SK-N-SH (cell line): Measurements from ENCODE around the gene CD59. TPM values are rescaled to one million over a fixed set of nuclear protein-coding genes. Genes with fewer than 3 reads are reported as not detected.

Experiments
- CTCF ChIA-PET: fragments of 300-600, 350-600 bp; formaldehyde crosslinking; extraction: SDS; loops from one replicate; lab custom pipeline; 2021; lab: Yijun Ruan, JAX
- POLR2A ChIA-PET: fragments of 350-600 bp; sonication (Branson Sonifier 250); formaldehyde crosslinking; extraction: SDS; loops from one replicate; lab custom pipeline; 2020; ENCODE audit warnings: antibody characterized with exemption, inconsistent platforms; lab: Yijun Ruan, JAX
- DNase-seq: peaks from one replicate; pipeline ENCODE4 v3.0.0; 2012
- H2AFZ ChIP-seq: fragments of 200-600 bp; sonication (generic); 2 replicates; pipeline ENCODE4 v1.8.1; 2016; ENCODE audit warnings: antibody characterized with exemption, mild to moderate bottlenecking, low read depth
- H3F3A ChIP-seq: fragments of 200-600 bp; sonication (generic); replicated peaks from 2 replicates; pipeline ENCODE3; 2016; ENCODE audit warnings: antibody characterized with exemption, mild to moderate bottlenecking; ENCODE audit not compliant: insufficient read depth
- H3K27ac ChIP-seq, 2 experiments: fragments of 200-500 bp in 1 of 2; fragments of 200-600 bp in 1 of 2; sonication (Bioruptor generic) in 1 of 2; sonication (generic), shearing (Covaris generic) in 1 of 2; 2 replicates each; pipeline versions ENCODE4 v1.5.1 to v1.6.1; 2014 to 2016; ENCODE audit warnings: low read depth in 2 of 2, inconsistent platforms in 1 of 2, low read length in 1 of 2, mild to moderate bottlenecking in 1 of 2, mixed read lengths in 1 of 2
- H3K27me3 ChIP-seq: fragments of 200-600 bp; sonication (generic), shearing (Covaris generic); 2 replicates; pipeline ENCODE4 v1.6.1; 2016; ENCODE audit warnings: mixed run types; ENCODE audit not compliant: insufficient read depth
- H3K36me3 ChIP-seq, 2 experiments: fragments of 200-500 bp in 1 of 2; fragments of 200-600 bp in 1 of 2; sonication (Bioruptor generic) in 1 of 2; sonication (generic) in 1 of 2; replicated peaks in 1 of 2; 2 replicates each; pipeline versions ENCODE3 to v1.5.1; 2014 to 2016; ENCODE audit warnings: low read length in 1 of 2, mild to moderate bottlenecking in 1 of 2; ENCODE audit not compliant: insufficient read depth in 2 of 2, control insufficient read depth in 1 of 2
- H3K4me1 ChIP-seq, 2 experiments: fragments of 200-500 bp in 1 of 2; fragments of 200-600 bp in 1 of 2; sonication (Bioruptor generic) in 1 of 2; sonication (generic), shearing (Covaris generic) in 1 of 2; 2 replicates each; pipeline versions ENCODE4 v1.5.1 to v1.6.1; 2014 to 2016; ENCODE audit warnings: low read depth in 1 of 2, low read length in 1 of 2, mixed run types in 1 of 2; ENCODE audit not compliant: insufficient read depth in 2 of 2, control insufficient read depth in 1 of 2
- H3K4me2 ChIP-seq: fragments of 200-600 bp; sonication (generic), shearing (Covaris generic); 2 replicates; pipeline ENCODE4 v1.6.1; 2017; ENCODE audit warnings: mixed run types
- H3K4me3 ChIP-seq, 2 experiments: fragments of 200-500 bp in 1 of 2; fragments of 200-600 bp in 1 of 2; sonication (Bioruptor generic) in 1 of 2; sonication (generic), shearing (Covaris generic) in 1 of 2; 2 replicates each; pipeline versions ENCODE4 v1.5.1 to v1.8.1; 2014 to 2016; ENCODE audit warnings: low read depth in 2 of 2, inconsistent platforms in 1 of 2, low read length in 1 of 2, mild to moderate bottlenecking in 1 of 2, mixed read lengths in 1 of 2, moderate library complexity in 1 of 2
- H3K79me2 ChIP-seq: fragments of 200-600 bp; sonication (generic); 2 replicates; pipeline ENCODE4 v1.8.1; 2017; ENCODE audit warnings: mild to moderate bottlenecking; ENCODE audit not compliant: insufficient read depth
- H3K9ac ChIP-seq: fragments of 200-600 bp; sonication (generic); 2 replicates; pipeline ENCODE4 v1.6.1; 2017; ENCODE audit warnings: mixed run types
- H3K9me2 ChIP-seq: fragments of 200-600 bp; sonication (generic); 2 replicates; pipeline ENCODE4 v1.6.1; 2017; ENCODE audit warnings: mixed run types
- H3K9me3 ChIP-seq: fragments of 200-600 bp; sonication (generic); 2 replicates; pipeline ENCODE4 v1.6.1; 2017; ENCODE audit warnings: mixed run types, mild to moderate bottlenecking, moderate library complexity
- H4K20me1 ChIP-seq: fragments of 200-600 bp; sonication (generic); 2 replicates; pipeline ENCODE4 v1.6.1; 2017; ENCODE audit warnings: mild to moderate bottlenecking, mixed run types; ENCODE audit not compliant: insufficient read depth
- CTCF ChIP-seq: fragments of 200-600 bp; sonication (generic); IDR thresholded peaks from 2 replicates; pipeline ENCODE4 v1.6.1; 2017; ENCODE audit warnings: antibody characterized with exemption, mild to moderate bottlenecking, moderate library complexity
- EZH2phosphoT487 ChIP-seq: fragments of 200-600 bp; sonication (generic); IDR thresholded peaks from 2 replicates; pipeline ENCODE4 v1.6.1; 2017; ENCODE audit warnings: low read depth, mixed run types, mild to moderate bottlenecking, antibody characterized with exemption, moderate library complexity, borderline replicate concordance
- FOSL2 ChIP-seq: IDR thresholded peaks from 2 replicates; pipeline ENCODE4 v1.4.0; 2012; ENCODE audit warnings: low read depth, mild to moderate bottlenecking, moderate library complexity, borderline replicate concordance
- JUND ChIP-seq: IDR thresholded peaks from 2 replicates; pipeline ENCODE4 v1.4.0; 2012
- MEF2A ChIP-seq: IDR thresholded peaks from 2 replicates; pipeline ENCODE4 v1.4.0; 2012; ENCODE audit warnings: low read depth, borderline replicate concordance
- POLR2AphosphoS5 ChIP-seq: IDR thresholded peaks from 2 replicates; pipeline ENCODE4 v1.6.1; 2012; ENCODE audit warnings: low read depth, low read length
- RAD21 ChIP-seq: IDR thresholded peaks from 2 replicates; pipeline ENCODE4 v1.6.1; 2012; ENCODE audit warnings: mild to moderate bottlenecking, low read length
- REST ChIP-seq: IDR thresholded peaks from 2 replicates; pipeline ENCODE4 v1.6.1; 2012; ENCODE audit warnings: mild to moderate bottlenecking, low read depth, low read length, moderate library complexity
- TAF1 ChIP-seq: IDR thresholded peaks from 2 replicates; pipeline ENCODE4 v1.6.1; 2012; ENCODE audit warnings: low read depth, mild to moderate bottlenecking, low read length, moderate library complexity, borderline replicate concordance
- TCF12 ChIP-seq: IDR thresholded peaks from 2 replicates; pipeline ENCODE4 v1.4.0; 2012
- USF2 ChIP-seq: fragments of 150-350 bp; IDR thresholded peaks from 2 replicates; pipeline ENCODE4 v1.6.1; 2017; ENCODE audit warnings: antibody characterized with exemption, low read length, low read depth, borderline replicate concordance
- YY1 ChIP-seq: IDR thresholded peaks from 2 replicates; pipeline ENCODE4 v1.4.0; 2012; ENCODE audit warnings: low read depth, mild to moderate bottlenecking
- ZBTB33 ChIP-seq: IDR thresholded peaks from 2 replicates; pipeline ENCODE4 v1.4.0; 2012; ENCODE audit warnings: low read depth, borderline replicate concordance
- WGBS: methylation state at CpG from one replicate; pipeline ENCODE4 v1.1.6; 2017; ENCODE audit warnings: low lambda C conversion rate; 5-methylcytosine and 5-hydroxymethylcytosine counted together
- polyA plus RNA-seq, 3 experiments: library from polyadenylated mRNA; depleted of rRNA; stranded (reverse); fragments of >200 nt; gene quantifications; 2 replicates each; pipeline ENCODE4 v1.2.3, GENCODE V29; 2012
- TF ChIP-seq, protein P1 (sequence below): IDR thresholded peaks from 2 replicates; pipeline ENCODE4 v1.4.0; 2012; ENCODE audit warnings: low read depth
- TF ChIP-seq, protein P2 (sequence below): IDR thresholded peaks from 2 replicates; pipeline ENCODE4 v1.4.0; 2012; ENCODE audit warnings: low read depth, borderline replicate concordance

Gene CD59
- polyA plus RNA-seq, 1 of the 3 experiments (the other 2 are of a cell fraction) = 616 TPM

DNA sequence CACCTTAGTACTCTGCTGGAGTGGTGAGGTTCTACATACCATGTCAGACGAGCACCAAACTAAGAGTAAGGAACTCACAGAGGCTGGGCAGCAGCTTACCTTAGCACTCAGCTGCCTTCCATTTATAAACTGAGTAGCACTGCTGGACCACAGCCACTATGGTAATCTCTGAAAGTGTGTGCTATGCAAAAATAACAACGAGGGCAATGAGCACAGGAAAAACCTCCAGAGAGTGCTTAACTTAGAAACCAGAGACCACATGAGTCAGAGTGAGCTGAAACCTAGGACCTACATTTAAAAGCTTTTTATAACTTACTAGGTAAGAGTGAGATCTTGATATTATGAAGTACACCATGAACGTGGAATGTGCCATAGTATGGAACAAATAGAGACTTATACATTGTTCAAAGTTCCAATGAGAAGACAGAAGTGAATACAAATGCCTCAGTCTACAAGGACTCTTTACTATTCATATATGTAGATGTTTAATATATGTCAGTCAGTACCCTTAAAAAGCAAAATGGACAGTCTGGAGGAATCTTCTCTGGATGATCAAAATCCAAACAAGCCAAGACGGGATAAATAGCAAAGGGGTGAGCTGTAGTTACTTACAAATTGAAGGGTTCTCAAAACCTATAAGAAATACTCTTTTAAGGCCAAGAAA is 17.2 kb upstream of the CD59 start:
- no peaks in the 10 kb centered on the region for H3K27me3 ChIP-seq
- H3F3A ChIP-seq = peaks cover 15% of the 10 kb centered on the region
- no peak overlapping the region for H3K9ac ChIP-seq
- TF ChIP-seq JUND = no peak
- 0 out of 2 replicates have a peak, but pooled peaks have one; percentile 25 for TF ChIP-seq MEF2A
- peak overlapping the region; percentile 5; the same call in 1 of the 2 replicates for H3K4me2 ChIP-seq
- H3K79me2 ChIP-seq = no peaks in the 10 kb centered on the region
- H3K9me3 ChIP-seq = no peaks in the 10 kb centered on the region
- H3K36me3 ChIP-seq = peaks cover 40 to 63% of the 10 kb centered on the region in 2 experiments
- H3K4me3 ChIP-seq = no peak overlapping the region
- H3K4me1 ChIP-seq = peaks cover 0 to 7% of the 10 kb centered on the region in 2 experiments; a peak in 3 of 4 replicates
- no peak for DNase-seq
- POLR2A ChIA-PET = no interaction called here
- no peak overlapping the region for H2AFZ ChIP-seq
- CTCF ChIA-PET = interaction anchor here (0.9 to 2.7 kb wide), 4 partner anchors 11 to 37 kb away, joined by 3 to 9 read pairs (median 3); no protein-coding TSS in a partner anchor
- WGBS = 53% methylated on average over 4 of the region's 4 CpGs
- peak overlapping the region in 1 of 2 experiments; percentile 47; a peak in 2 of 4 replicates for H3K27ac ChIP-seq
- H3K9me2 ChIP-seq = no peaks in the 10 kb centered on the region
- no peaks in the 10 kb centered on the region for H4K20me1 ChIP-seq

DNA sequence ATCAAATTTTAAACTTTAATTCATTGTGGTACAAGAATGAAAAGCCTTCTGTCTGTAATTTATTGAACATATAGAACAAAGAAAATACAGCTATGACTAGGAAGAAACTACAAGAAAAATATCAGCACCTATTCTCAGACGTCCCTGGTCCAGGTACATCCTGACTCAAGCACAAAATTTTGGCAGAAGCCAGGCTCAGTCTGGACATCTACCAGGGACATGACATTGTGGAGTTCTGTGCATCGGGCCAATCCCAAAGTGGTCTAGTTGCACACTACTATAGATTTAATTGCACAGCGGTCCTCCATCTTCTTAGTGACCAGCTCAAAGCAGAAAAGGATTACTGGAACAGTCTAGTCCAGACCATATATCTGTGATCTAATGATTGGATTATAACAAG is 15.7 kb upstream of the CD59 start:
- Histone ChIP-seq H3K4me3 (no peak overlapping the region), H3K4me1 (peaks cover 0 to 14% of the 10 kb centered on the region in 2 experiments; a peak in 3 of 4 replicates), H3K9me3 (no peaks in the 10 kb centered on the region), H3K4me2 (no peak overlapping the region)
- DNase-seq = no peak
- 92% methylated on average over 3 of the region's 3 CpGs for WGBS
- POLR2A ChIA-PET = no interaction called here
- TF ChIP-seq MEF2A (no peak), EZH2phosphoT487 (no peak), TCF12 (no peak), YY1 (no peak), FOSL2 (no peak), POLR2AphosphoS5 (no peak), RAD21 (no peak), CTCF (no peak), REST (no peak), ZBTB33 (no peak), TAF1 (no peak), USF2 (no peak)
- TF ChIP-seq, protein P1, sequence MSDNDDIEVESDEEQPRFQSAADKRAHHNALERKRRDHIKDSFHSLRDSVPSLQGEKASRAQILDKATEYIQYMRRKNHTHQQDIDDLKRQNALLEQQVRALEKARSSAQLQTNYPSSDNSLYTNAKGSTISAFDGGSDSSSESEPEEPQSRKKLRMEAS = no peak
- TF ChIP-seq, protein P2, sequence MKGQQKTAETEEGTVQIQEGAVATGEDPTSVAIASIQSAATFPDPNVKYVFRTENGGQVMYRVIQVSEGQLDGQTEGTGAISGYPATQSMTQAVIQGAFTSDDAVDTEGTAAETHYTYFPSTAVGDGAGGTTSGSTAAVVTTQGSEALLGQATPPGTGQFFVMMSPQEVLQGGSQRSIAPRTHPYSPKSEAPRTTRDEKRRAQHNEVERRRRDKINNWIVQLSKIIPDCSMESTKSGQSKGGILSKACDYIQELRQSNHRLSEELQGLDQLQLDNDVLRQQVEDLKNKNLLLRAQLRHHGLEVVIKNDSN = no peak
- TF ChIP-seq, all 33 proteins: peak for 0
- H3K36me3 ChIP-seq = peaks cover 37 to 59% of the 10 kb centered on the region in 2 experiments
- no peaks in the 10 kb centered on the region for H3K9me2 ChIP-seq
- no peaks in the 10 kb centered on the region for H3K27me3 ChIP-seq
- H3K9ac ChIP-seq = no peak overlapping the region
- no peaks in the 10 kb centered on the region for H4K20me1 ChIP-seq
- peaks cover 26% of the 10 kb centered on the region for H3F3A ChIP-seq
- CTCF ChIA-PET = interaction anchor here (1.0 to 2.7 kb wide), 2 partner anchors 9 kb away, joined by 3 to 9 read pairs; no protein-coding TSS in a partner anchor
- H2AFZ ChIP-seq = no peak overlapping the region
- H3K27ac ChIP-seq = no peak overlapping the region
- no peaks in the 10 kb centered on the region for H3K79me2 ChIP-seq
